HG02885 (cell line): Measurements from ENCODE around the gene ACYP2.
"Not testable (repeated sequence)": the region's sequence is repeated elsewhere in the genome, so short reads cannot be mapped to it uniquely, and the experiment has no call there.

Source experiments
- ATAC-seq: cut with Tn5 transposase; IDR thresholded peaks from one replicate; pipeline ENCODE4 v1.9.1; 2021; ENCODE audit warnings: mild to moderate bottlenecking; ENCODE audit not compliant: unreplicated experiment, poor library complexity

The ACYP2 gene

DNA sequence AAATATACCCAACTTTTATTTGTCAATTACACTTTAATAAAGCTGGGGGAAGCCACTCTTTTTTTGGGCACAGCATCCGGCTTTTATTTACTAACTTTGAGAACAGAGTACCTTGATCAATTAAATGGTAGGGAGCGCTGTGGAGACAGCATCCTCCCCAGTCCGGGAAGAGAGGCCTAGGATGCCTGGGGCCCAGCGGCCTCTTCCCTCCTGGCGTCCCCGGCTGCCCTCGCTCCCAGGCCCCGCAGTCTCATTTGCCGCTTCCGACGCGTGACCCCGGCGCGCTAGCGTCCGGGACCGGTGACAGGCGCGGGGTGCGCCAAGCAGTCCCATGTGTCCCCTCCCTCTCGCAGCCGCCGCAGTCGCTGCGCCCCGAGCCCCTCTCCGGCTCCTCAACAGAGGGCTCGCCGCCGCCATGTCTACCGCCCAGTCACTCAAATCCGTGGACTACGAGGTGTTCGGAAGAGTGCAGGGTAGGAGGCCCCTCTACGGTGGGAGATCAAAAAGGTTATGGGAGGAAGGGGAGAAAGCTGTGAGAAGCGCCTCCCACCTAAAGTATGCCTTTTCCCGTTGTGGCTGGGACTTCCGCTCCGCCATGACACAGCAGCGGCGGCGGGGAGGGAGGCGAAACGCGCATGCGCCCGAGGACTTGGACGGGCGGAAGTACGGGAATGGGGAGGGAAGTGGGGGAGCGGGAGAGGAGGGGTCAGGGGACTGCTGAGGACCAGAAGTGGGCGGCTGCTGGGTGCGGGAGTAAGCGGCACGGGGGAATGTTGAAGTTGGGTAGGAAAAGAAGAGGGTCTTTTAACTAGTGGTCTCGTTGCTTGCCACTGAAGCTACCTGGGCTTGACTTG is at the start of gene ACYP2:
Gene ACYP2 (plus strand): TSS at position 332 of the 854 bp plus-strand sequence.
- ATAC-seq = peak; percentile 91

DNA sequence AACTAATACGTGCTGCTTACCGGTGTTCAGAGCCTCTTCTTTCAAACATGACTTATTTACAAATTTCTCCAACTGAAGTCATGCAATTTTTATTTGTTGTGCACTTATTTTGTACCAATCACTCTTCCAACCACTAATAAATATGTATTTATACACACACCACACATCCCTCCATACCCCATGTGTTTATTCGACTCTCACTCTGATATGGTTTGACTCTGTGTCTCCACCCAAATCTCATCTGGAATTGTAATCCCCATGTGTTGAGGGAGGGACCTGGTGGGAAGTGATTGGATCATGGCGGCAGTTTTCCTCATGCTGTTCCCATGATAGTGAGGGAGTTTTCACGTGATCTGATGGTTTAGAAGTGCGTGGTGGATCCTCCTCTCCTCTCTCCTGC is 49.5 kb upstream of the ACYP2 start:
- no peak for ATAC-seq

DNA sequence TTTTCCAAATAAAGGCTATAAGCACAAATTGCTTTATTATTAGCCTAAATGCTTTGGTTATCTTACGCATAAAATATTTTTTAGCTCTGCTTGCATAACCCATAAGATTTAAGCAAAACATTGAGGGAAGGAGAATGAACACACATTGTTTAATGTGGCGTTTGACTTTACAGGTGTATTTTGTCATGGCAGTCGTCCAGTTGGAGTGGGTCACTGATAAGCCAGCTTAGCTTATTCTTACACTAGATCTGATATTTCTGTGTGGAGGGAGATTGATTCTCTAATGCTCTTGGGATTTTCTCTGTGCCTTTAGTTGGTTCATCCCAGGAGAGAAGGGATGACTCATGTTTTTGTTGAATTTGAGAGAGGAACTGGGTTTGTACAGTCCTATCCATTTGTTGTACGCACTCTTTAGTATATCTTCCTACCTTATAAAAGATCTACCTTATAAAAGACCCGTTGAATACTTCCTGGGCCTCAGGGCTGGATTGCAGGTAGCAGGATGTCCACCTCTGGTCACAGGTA is 47.5 kb upstream of the ACYP2 start:
- no peak for ATAC-seq

DNA sequence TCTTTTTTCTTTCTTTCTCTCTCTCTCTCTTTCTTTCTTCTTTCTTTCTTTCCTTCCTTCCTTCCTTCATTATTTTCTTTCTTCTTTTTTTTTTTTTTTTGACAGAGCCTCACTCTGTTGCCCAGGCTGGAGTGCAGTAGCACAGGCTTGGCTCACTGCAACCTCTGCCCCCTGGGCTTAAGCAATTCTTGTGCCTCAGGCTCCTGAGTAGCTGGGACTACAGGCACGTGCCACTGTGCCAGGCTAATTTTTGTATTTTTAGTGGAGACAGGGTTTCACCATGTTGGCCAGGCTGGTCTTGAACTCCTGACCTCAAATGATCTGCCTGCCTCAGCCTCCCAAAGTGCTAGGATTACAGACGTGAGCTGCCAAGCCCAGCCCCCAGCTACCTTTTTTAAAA is 42.9 kb upstream of the ACYP2 start:
- not testable (repeated sequence) for ATAC-seq

DNA sequence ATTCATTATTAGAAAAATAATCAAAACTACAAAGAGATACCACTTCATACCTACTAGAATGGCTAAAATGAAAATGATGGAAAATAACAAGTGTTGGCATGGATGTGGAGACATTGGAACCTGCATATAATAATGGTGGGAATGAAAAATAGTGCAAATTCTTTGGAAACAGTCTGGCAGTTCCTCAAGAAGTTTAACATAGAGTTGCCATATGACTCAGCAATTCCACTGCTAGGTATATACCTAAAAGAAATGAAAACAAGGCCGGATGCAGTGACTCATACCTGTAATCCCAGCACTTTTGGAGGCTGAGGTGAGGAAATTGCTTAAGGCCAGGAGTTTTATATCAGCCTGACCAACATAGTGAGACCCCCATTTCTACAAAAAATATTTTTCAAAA is 41.6 kb upstream of the ACYP2 start:
- ATAC-seq = peak; percentile 71

DNA sequence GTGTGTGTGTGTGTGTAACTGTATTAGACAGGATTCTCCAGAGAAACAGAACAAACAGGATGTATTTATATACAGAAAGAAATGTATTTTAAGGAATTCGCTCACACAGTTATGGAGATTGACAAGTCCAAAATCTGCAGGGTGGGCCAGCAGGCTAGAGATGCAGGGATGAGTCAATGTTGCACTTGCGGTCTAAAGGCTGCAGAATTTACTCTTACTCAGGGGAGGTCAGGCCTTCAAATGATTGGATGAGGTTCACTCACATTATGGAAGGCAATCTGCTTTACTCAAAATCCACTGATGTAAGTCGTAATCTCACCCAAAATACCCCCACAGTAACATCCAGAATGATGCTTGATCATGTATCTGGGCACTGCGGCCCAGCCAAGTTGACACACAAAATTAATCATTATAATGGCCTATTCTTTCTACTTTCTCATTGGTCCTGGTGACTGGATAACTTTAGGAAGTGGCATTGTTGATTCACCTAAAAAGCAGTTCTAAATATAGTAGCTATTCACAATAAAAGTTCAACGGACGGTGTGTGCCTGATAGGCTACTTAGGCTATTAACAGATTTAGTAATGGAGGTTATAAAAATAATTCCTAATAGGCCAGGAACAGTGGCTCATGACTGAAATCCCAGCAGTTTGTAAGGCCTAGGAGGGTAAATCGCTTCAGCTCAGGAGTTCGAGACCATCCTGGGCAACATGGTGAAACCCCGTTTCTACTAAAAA is 40.6 kb upstream of the ACYP2 start:
- ATAC-seq = no peak

DNA sequence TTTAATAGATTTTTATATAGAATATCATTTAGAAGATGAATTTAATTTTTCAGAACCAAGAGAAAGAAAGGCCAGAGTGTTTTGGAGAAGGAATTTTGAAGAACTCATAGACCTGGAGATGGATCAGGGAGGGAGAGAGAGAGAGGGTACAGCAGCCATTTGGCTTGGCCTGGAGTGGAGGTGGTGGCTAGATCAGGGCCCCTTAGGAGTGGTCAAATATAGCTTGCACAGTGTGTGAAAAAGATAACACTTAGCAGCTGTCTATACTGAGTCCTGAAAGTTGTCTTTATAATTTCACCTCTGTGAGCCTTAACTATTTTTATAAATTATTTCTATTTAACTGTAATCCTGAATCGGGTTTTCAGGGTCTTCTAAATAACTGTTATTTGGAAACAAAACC is 38.8 kb upstream of the ACYP2 start:
- ATAC-seq = no peak

DNA sequence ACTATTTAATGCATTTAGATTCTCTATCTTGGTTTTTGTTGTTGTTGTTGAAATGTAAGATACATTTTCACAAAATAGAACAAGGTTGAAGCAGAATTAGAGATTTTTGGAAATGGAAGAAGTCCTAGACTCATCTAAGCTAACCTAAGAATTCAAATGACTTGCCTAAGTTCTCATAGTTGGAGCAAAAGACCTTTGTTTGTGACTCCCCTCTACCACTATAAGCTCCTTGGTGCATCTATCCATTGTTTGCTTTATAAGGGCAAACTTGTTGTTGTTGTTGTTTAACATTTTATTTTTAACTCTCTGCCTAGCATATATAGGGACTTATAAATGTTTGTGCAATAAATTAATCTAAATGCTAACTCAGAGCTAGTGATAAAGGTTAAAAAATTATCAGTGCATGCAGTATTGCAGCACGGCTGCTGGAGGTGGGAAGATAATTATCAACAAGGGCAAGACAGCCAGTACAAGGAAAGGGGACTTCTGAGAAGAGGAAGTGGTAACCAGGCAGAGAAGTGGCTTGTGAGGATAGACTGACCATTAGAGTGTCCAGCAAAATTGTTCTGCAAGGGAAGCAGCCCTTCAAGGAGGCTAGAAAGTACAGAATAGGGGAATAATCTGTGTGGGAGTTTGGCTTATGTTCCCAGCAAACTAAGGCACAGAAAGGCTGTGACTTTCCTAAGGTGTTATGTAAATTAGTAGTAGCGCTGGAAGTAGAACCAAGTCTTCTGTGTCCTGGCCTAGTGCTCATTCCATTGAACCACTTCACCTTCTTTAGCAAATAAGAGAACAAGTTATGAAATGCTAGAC is 38.1 kb upstream of the ACYP2 start:
- ATAC-seq = no peak

DNA sequence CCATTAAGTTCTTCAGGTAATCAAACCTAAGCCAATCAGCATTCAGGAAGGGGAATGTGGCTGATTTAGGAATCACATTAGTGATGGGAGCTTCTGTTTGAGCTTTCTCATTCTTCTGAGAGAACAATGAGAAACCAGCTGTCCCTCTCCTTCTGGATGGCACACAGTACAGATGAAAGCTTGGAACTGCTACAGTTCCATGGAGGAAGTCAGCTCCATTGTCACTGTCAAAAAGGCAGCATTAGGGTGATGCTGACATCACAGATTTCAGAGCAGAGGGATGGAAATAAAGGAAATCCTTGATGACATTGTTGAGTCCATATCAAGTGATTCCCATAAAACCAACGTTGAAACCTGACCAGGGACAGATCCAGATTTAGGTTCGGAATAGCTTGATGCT is 36.1 kb upstream of the ACYP2 start:
- no peak for ATAC-seq

DNA sequence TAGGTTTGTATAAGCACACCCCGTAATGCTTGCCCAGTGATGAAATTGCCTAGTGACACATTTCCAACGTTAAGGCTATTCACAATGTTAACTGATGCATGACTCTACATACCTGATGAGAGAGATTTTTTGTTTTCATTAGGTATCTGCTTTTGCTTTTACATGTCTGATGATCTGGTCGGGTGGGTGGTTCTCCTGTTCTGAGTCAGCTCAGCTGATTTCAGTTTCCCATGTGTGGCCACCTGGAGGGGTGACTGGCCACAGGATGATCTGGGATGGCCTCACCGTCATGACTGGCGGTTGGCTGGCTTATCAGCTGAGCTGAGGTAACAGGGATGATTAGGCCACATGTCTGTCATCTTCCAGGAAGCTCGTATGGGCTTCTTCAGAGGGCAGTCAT is 33.8 kb upstream of the ACYP2 start:
- peak; percentile 96 for ATAC-seq

DNA sequence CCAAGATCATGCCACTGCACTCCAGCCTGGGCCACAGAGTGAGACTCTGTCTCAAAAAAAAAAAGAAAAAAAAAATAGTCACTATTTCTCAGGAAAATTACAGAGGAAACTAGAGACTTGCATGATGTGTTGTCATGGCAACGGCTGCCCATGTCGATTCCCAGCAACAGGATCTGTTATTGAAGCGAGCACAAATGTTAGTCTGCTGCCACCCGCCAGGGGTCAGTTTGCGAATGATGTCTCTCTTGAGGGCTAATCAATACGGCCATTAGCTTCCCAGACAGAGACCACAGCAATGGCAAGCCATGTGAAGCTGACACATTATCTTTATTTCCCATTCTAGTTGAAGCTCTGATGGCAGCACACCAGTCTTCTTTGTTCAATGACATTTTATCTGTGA is 32.4 kb upstream of the ACYP2 start:
- no peak for ATAC-seq

DNA sequence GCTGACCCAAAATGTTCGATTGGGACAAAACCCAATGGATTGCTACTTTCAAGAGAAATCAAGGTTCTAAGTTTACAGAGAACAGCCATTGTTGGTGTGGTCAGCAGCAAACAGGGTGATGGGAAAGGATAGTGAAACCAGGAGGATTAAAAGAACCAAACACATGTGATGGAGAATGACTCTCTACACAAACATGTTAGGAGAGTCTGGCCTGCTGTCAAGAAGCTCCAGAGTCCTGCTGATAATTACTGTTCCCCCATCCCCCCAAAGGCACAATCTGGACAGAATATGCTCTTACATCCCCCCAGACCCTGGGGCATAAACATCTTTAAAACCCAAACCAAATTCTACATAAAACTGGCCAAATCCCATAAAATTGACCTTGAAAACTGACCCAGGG is 32.0 kb upstream of the ACYP2 start:
- ATAC-seq = no peak

DNA sequence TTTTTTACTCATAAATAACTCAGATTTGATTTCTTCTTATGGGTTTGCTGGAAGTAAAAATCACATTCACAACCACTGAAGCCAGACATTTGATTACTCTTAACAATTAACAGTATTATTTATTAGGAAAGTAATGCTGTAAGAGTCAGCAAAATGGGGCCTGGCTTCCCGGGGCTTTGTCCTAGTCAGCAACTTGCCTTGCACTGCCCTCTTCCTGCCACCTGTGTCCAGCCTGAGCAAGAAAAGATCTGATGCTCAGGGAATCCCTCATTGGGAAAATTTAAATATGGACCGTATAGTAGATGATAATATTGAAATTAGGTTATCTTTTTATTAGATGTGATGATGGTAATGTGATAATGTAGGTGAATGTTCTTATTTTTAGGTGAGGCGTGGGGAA is 30.8 kb upstream of the ACYP2 start:
- no peak for ATAC-seq

DNA sequence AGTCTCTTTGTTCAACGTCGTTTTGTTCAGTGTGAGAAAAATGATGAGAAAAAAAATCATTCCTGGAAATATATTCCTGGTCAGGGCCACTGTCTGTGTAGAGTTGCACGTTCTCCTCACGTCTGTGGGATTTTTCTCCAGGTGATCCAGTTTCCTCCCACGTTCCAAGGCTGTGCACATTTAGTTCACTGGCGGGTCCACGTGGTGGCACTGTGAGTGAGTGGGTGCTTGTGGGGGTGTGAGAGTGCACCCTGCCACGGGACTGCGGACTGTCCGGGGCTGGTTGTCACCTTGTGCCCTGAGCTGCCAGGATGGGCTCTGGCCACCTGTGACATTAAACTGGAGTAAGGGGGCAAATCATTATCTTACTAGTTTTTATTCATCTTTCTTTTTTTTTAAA is 30.3 kb upstream of the ACYP2 start:
- no peak for ATAC-seq

DNA sequence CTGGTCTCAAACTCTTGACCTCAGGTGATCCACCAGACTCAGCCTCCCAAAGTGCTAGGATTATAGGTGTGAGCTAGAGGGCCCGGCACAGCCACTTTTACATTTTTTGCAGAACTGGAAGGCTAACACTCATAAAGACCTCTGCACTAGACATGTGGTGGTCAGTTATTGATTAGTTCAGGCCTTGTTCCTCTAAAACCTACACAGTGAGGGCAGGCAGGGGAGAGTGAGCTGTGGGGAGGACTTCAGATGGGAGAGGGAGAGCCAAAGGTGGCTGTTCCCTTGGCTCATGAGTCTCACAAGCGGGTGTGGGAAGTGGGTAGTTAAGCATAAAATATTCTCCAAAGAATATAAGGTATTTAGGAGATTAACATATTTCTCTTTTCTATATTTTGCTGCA is 29.3 kb upstream of the ACYP2 start:
- no peak for ATAC-seq

DNA sequence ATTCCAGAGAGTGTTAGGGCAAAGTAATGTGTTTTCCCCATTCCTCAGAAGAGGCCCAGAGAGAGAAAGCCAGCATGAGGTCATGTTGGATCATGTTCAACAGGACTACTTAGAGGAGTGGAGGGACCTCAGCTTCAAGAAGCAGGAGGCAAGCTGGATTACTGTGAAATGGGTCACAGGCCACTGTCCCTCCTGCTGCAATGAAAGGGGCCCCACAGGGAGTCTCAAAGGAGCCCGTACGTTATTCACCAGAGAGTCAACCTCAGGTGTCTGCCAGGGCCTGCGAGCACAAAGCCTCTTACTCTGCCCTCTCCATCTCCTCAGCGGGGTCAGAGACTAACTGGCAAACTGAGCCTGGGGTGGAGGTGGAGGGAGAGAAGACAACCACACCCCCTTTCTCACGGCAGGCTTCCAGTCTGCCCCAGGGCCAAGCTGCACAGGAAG is 27.2 kb upstream of the ACYP2 start:
- ATAC-seq = no peak

DNA sequence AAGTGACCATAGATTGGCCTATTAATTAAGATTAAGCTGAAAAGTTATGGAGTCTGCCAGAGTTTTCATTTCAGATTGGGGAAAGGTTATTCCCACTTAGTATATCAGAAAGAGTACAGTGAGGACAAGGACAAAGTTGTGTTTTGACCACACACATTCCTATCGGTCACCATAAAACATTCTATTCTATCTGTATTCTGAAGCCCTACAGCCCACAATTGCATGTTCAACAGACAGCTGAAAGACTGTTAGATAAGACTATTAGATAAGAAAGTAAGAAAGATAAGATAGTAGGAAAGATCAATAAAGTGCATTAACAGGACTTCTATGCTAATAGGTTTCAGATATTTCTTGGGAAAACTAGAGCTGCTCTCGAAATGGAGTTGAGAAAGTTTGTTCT is 26.7 kb upstream of the ACYP2 start:
- no peak for ATAC-seq

DNA sequence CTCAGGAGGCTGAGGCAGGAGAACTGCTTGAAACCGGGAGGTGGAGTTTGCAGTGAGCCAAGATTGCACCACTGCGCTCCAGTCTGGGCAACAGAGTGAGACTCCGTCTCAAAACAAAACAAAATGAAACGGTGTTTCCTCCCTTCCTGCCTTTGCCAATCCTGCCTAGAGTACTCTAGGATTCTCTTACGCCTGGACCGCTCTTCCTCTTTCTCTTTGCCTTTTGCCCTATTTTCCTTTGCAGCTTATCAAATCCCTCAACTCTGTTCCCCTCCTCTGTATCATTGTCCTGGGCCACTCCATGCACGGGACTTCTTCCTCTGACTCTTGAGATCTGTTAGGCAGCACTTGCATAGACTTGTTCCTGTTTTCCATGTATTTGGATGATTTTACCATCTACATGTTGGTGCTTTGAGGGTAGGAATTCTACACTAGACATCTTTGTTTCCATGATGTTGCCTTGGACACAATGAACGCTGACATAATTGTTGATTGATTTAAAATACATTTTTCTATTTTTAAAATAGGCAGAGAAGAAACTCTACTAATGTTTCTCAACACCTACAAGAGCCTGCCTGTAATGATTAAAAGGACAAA is 24.8 kb upstream of the ACYP2 start:
- no peak for ATAC-seq

DNA sequence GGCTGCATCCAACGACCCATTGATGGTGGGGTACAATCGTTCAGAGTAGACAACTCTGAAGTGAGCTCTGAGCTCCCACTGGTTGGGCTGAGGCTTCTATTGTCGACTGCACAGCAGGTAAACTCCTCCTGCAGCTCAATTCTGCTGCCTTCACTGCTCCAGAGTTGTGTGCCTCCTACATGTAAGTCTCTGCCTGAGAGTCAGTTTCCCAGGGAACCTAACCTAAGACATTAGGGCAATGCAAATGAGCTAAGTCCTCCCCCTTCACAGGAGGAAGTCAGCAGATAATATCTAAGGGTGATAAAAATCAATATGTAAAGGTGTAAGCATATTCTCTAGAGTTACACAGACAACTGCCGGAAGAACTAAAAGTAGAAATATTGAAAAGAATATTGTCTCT is 22.5 kb upstream of the ACYP2 start:
- ATAC-seq = peak; percentile 62

DNA sequence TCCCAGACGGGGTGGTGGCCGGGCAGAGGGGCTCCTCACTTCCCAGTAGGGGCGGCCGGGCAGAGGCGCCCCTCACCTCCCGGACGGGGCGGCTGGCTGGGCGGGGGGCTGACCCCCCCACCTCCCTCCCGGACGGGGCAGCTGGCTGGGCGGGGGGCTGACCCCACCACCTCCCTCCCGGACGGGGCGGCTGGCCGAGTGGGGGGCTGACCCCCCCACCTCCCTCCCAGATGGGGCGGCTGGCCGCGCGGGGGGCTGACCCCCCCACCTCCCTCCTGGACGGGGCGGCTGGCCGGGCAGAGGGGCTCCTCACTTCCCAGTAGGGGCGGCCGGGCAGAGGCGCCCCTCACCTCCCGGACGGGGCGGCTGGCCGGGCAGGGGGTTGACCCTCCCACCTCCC is 20.0 kb upstream of the ACYP2 start:
- ATAC-seq = not testable (repeated sequence)
